Hepatocyte (in vitro differentiated cells): ENCODE results near the gene EFR3B. TPM values are rescaled to one million over a fixed set of nuclear protein-coding genes. Genes with fewer than 3 reads are reported as not detected.

Experiments used
- DNase-seq: peaks from one replicate; pipeline ENCODE4 v3.0.0-alpha.2; 2016; ENCODE audit warnings: low spot score
- H2AFZ ChIP-seq: fragments of 200-600 bp; sonication (generic); 2 replicates; pipeline ENCODE4 v1.6.0; 2016; ENCODE audit warnings: antibody characterized with exemption, mild to moderate bottlenecking
- H3K27ac ChIP-seq: fragments of 200-600 bp; sonication (generic); 2 replicates; pipeline ENCODE4 v1.5.1; 2016; ENCODE audit warnings: mild to moderate bottlenecking
- H3K27me3 ChIP-seq: fragments of 200-600 bp; sonication (generic); 2 replicates; pipeline ENCODE4 v1.6.1; 2016
- H3K36me3 ChIP-seq: fragments of 200-600 bp; sonication (generic); replicated peaks from 2 replicates; pipeline ENCODE4 v1.5.1; 2016; ENCODE audit warnings: low read depth; ENCODE audit not compliant: insufficient read depth
- H3K4me1 ChIP-seq: fragments of 200-600 bp; sonication (generic); 2 replicates; pipeline ENCODE4 v1.5.1; 2016; ENCODE audit warnings: mild to moderate bottlenecking, moderate library complexity; ENCODE audit not compliant: insufficient read depth
- H3K4me2 ChIP-seq: fragments of 200-600 bp; sonication (generic); 2 replicates; pipeline ENCODE4 v1.6.0; 2016
- H3K4me3 ChIP-seq: fragments of 200-600 bp; sonication (generic); 2 replicates; pipeline ENCODE4 v1.5.1; 2016; ENCODE audit warnings: mild to moderate bottlenecking
- H3K79me2 ChIP-seq: fragments of 200-600 bp; sonication (generic); 2 replicates; pipeline ENCODE4 v1.6.0; 2017; ENCODE audit warnings: mild to moderate bottlenecking
- H3K9me2 ChIP-seq: fragments of 200-600 bp; sonication (generic); replicated peaks from 2 replicates; pipeline ENCODE4 v1.6.0; 2017; ENCODE audit warnings: mild to moderate bottlenecking; ENCODE audit not compliant: insufficient read depth
- H3K9me3 ChIP-seq: fragments of 200-600 bp; sonication (generic); 2 replicates; pipeline ENCODE4 v1.5.1; 2016; ENCODE audit warnings: low read depth, mild to moderate bottlenecking
- H4K20me1 ChIP-seq: fragments of 200-600 bp; sonication (generic); 2 replicates; pipeline ENCODE4 v1.6.0; 2016; ENCODE audit warnings: mild to moderate bottlenecking; ENCODE audit not compliant: insufficient read depth, poor library complexity, severe bottlenecking
- CTCF ChIP-seq: fragments of 200-600 bp; sonication (generic); IDR thresholded peaks from 2 replicates; pipeline ENCODE4 v1.5.1; 2016; ENCODE audit warnings: antibody characterized with exemption, mild to moderate bottlenecking; ENCODE audit not compliant: poor library complexity
- EZH2 ChIP-seq: fragments of 200-600 bp; sonication (generic); IDR thresholded peaks from 2 replicates; pipeline ENCODE4 v1.6.1; 2016; ENCODE audit warnings: antibody characterized with exemption, mild to moderate bottlenecking, borderline replicate concordance
- EZH2phosphoT487 ChIP-seq: fragments of 200-600 bp; sonication (generic); IDR thresholded peaks from one replicate; pipeline ENCODE4 v1.6.1; 2018; ENCODE audit warnings: antibody characterized with exemption, mild to moderate bottlenecking, low read depth, moderate library complexity; ENCODE audit not compliant: unreplicated experiment, severe bottlenecking
- WGBS: methylation state at CpG from one replicate; pipeline ENCODE4 v1.1.6; 2016; ENCODE audit warnings: low lambda C conversion rate; ENCODE audit errors: missing lambda C conversion rate; 5-methylcytosine and 5-hydroxymethylcytosine counted together
- polyA plus RNA-seq: library from polyadenylated mRNA; unstranded; fragments of >200 nt; fragmentation: Nextera tagmentation; extraction: Ambion mirVana; gene quantifications from 2 replicates; pipeline ENCODE4 v1.2.1, GENCODE V29; 2016
- total RNA-seq: library from RNA; depleted of rRNA; stranded (reverse); fragments of >200 nt; gene quantifications from 2 replicates; pipeline ENCODE4 v1.2.3, GENCODE V29; 2014

EFR3B gene
- total and polyA plus RNA-seq, 2 experiments from 2014 or later: 1.1 to 2.0 TPM

GRCh38 chr2:25198209-25198525, 156.3 kb downstream of the EFR3B start:
- no peak for DNase-seq
- Histone ChIP-seq H3K9me3 (no peaks in the 10 kb centered on the region), H3K36me3 (no peaks in the 10 kb centered on the region), H3K4me1 (peaks cover 5% of the 10 kb centered on the region), H3K4me2 (peak overlapping the region; percentile 33), H4K20me1 (no peaks in the 10 kb centered on the region), H3K9me2 (no peaks in the 10 kb centered on the region), H3K79me2 (no peaks in the 10 kb centered on the region), H3K27me3 (no peaks in the 10 kb centered on the region), H2AFZ (no peak overlapping the region), H3K4me3 (no peak overlapping the region), H3K27ac (peak overlapping the region; percentile 80)
- WGBS: 62% methylated on average over 4 of the region's 4 CpGs
- TF ChIP-seq EZH2 (no peak), CTCF (no peak), EZH2phosphoT487 (no peak)

- Histone ChIP-seq H3K36me3 (no peaks in the 10 kb centered on the region), H3K27ac (no peak overlapping the region), H2AFZ (no peak overlapping the region), H3K9me2 (no peaks in the 10 kb centered on the region), H4K20me1 (no peaks in the 10 kb centered on the region), H3K9me3 (no peaks in the 10 kb centered on the region), H3K27me3 (no peaks in the 10 kb centered on the region), H3K4me1 (peaks cover 5% of the 10 kb centered on the region), H3K4me3 (no peak overlapping the region), H3K4me2 (no peak overlapping the region), H3K79me2 (no peaks in the 10 kb centered on the region)
- peak; percentile 46 for TF ChIP-seq EZH2phosphoT487
- TF ChIP-seq EZH2: no peak
- no peak for TF ChIP-seq CTCF
- 58% methylated on average over 5 of the region's 5 CpGs for WGBS
- no peak for DNase-seq
Observed at GRCh38 chr2:25198576-25198975, 156.7 kb downstream of the EFR3B start.

GRCh38 chr2:25201265-25201664, 159.4 kb downstream of the EFR3B start:
- H3K4me1 ChIP-seq: peaks cover 5% of the 10 kb centered on the region
- no peak overlapping the region for H3K4me2 ChIP-seq
- H3K79me2 ChIP-seq: no peaks in the 10 kb centered on the region
- WGBS: 81% methylated on average over 6 of the region's 6 CpGs
- H2AFZ ChIP-seq: no peak overlapping the region
- no peaks in the 10 kb centered on the region for H3K36me3 ChIP-seq
- H3K4me3 ChIP-seq: no peak overlapping the region
- H3K27ac ChIP-seq: no peak overlapping the region
- H4K20me1 ChIP-seq: no peaks in the 10 kb centered on the region
- H3K9me2 ChIP-seq: no peaks in the 10 kb centered on the region
- no peaks in the 10 kb centered on the region for H3K27me3 ChIP-seq
- DNase-seq: no peak
- TF ChIP-seq EZH2phosphoT487: no peak
- no peak for TF ChIP-seq CTCF
- no peak for TF ChIP-seq EZH2
- no peaks in the 10 kb centered on the region for H3K9me3 ChIP-seq

GRCh38 chr2:25201794-25202193, 159.9 kb downstream of the EFR3B start:
- Histone ChIP-seq H3K27ac (no peak overlapping the region), H3K36me3 (no peaks in the 10 kb centered on the region), H3K9me2 (no peaks in the 10 kb centered on the region), H4K20me1 (no peaks in the 10 kb centered on the region), H3K4me2 (no peak overlapping the region), H3K9me3 (no peaks in the 10 kb centered on the region), H2AFZ (no peak overlapping the region), H3K27me3 (no peaks in the 10 kb centered on the region), H3K4me3 (no peak overlapping the region), H3K79me2 (no peaks in the 10 kb centered on the region), H3K4me1 (peaks cover 5% of the 10 kb centered on the region)
- 91% methylated on average over 4 of the region's 7 CpGs for WGBS
- TF ChIP-seq EZH2phosphoT487: no peak
- TF ChIP-seq EZH2: no peak
- no peak for TF ChIP-seq CTCF
- no peak for DNase-seq
